WTC11 (cell line): Measurements from ENCODE around the gene TMEM117. TPM values are rescaled to one million over a fixed set of nuclear protein-coding genes. Genes with fewer than 3 reads are reported as not detected.
"Not testable (repeated sequence)": the region's sequence is repeated elsewhere in the genome, so short reads cannot be mapped to it uniquely, and the experiment has no call there.

Source experiments
- ATAC-seq: fragments of 200-7000 bp; cut with Tn5 transposase; 2 replicates; pipeline ENCODE4 v1.10.0; 2021; ENCODE audit warnings: mild to moderate bottlenecking, moderate library complexity
- CTCF ChIA-PET: fragments of 300-600 bp; sonication (Branson Sonifier 250); formaldehyde crosslinking; loops from one replicate; lab custom pipeline; 2021; ENCODE audit warnings: antibody characterized with exemption; lab: Charles Lee
- POLR2A ChIA-PET: fragments of 350-600 bp; sonication (Branson Sonifier 250); formaldehyde crosslinking; loops from one replicate; lab custom pipeline; 2021; ENCODE audit warnings: antibody characterized with exemption; lab: Charles Lee
- DNase-seq: peaks from one replicate; pipeline ENCODE4 v3.0.0; 2021; ENCODE audit warnings: low spot score
- H3K27ac Mint-ChIP-seq: 2 replicates; pipeline ENCODE4 v1.8.0; 2021; ENCODE audit warnings: mixed read lengths
- H3K27me3 Mint-ChIP-seq: 2 replicates; pipeline ENCODE4 v1.8.0; 2021; ENCODE audit warnings: low read depth, mild to moderate bottlenecking, moderate library complexity, mixed read lengths
- H3K36me3 Mint-ChIP-seq: 2 replicates; pipeline ENCODE4 v1.8.0; 2021; ENCODE audit warnings: mixed read lengths
- H3K4me1 Mint-ChIP-seq: 2 replicates; pipeline ENCODE4 v1.8.0; 2022; ENCODE audit warnings: mixed read lengths
- H3K4me3 Mint-ChIP-seq: 2 replicates; pipeline ENCODE4 v1.8.0; 2021; ENCODE audit warnings: mild to moderate bottlenecking, moderate library complexity, mixed read lengths
- H3K9me3 Mint-ChIP-seq: 2 replicates; pipeline ENCODE4 v1.8.0; 2021; ENCODE audit warnings: mixed read lengths
- ATF1 ChIP-seq: sonication (generic); formaldehyde crosslinking; IDR thresholded peaks from 2 replicates; pipeline ENCODE4 v1.8.1; 2023; ENCODE audit warnings: mild to moderate bottlenecking, moderate library complexity, missing genetic modification reagents
- CREM ChIP-seq: sonication (generic); formaldehyde crosslinking; IDR thresholded peaks from 2 replicates; pipeline ENCODE4 v1.8.1; 2022; ENCODE audit warnings: mild to moderate bottlenecking, missing genetic modification reagents, moderate library complexity
- ETV6 ChIP-seq: sonication (generic); formaldehyde crosslinking; IDR thresholded peaks from 2 replicates; pipeline ENCODE4 v1.8.1; 2022; ENCODE audit warnings: mild to moderate bottlenecking, missing genetic modification reagents
- FOXK1 ChIP-seq: sonication (generic); formaldehyde crosslinking; IDR thresholded peaks from 2 replicates; pipeline ENCODE4 v1.8.0; 2022; ENCODE audit warnings: mild to moderate bottlenecking, moderate library complexity, missing genetic modification reagents
- GRHL2 ChIP-seq: fragments of 250-450 bp; sonication (Bioruptor Pico); IDR thresholded peaks from 2 replicates; pipeline ENCODE4 v1.8.0; 2022; ENCODE audit warnings: mild to moderate bottlenecking, moderate library complexity; ENCODE audit not compliant: insufficient replicate concordance, severe bottlenecking
- MYBL2 ChIP-seq: sonication (generic); formaldehyde crosslinking; IDR thresholded peaks from 2 replicates; pipeline ENCODE4 v1.8.1; 2023; ENCODE audit warnings: mild to moderate bottlenecking, moderate library complexity, missing genetic modification reagents
- NFATC4 ChIP-seq: fragments of 250-450 bp; sonication (Bioruptor Pico); IDR thresholded peaks from 2 replicates; pipeline ENCODE4 v1.9.0; 2021; ENCODE audit warnings: mild to moderate bottlenecking
- PRRX2 ChIP-seq: fragments of 250-450 bp; sonication (Bioruptor Pico); IDR thresholded peaks from 2 replicates; pipeline ENCODE4 v1.8.0; 2021; ENCODE audit warnings: mild to moderate bottlenecking
- SMAD3 ChIP-seq: sonication (generic); formaldehyde crosslinking; IDR thresholded peaks from 2 replicates; pipeline ENCODE4 v1.8.0; 2022; ENCODE audit warnings: missing genetic modification reagents, mild to moderate bottlenecking, borderline replicate concordance
- SMAD4 ChIP-seq: sonication (generic); formaldehyde crosslinking; IDR thresholded peaks from 2 replicates; pipeline ENCODE4 v1.8.0; 2022; ENCODE audit warnings: mild to moderate bottlenecking, missing genetic modification reagents
- TEAD4 ChIP-seq: sonication (generic); formaldehyde crosslinking; IDR thresholded peaks from 2 replicates; pipeline ENCODE4 v1.8.0; 2022; ENCODE audit warnings: mild to moderate bottlenecking, missing genetic modification reagents
- ZBTB21 ChIP-seq: sonication (generic); formaldehyde crosslinking; IDR thresholded peaks from 2 replicates; pipeline ENCODE4 v1.8.1; 2023; ENCODE audit warnings: mild to moderate bottlenecking, missing genetic modification reagents, borderline replicate concordance
- ZNF396 ChIP-seq: fragments of 250-450 bp; sonication (Bioruptor Pico); IDR thresholded peaks from 2 replicates; pipeline ENCODE4 v1.8.0; 2021; ENCODE audit warnings: mild to moderate bottlenecking, moderate library complexity, borderline replicate concordance
- total RNA-seq: library from RNA; stranded (reverse); gene quantifications from 3 replicates; pipeline ENCODE4 v1.2.3, GENCODE V29; 2021
- TF ChIP-seq, protein P1 (sequence below): sonication (generic); formaldehyde crosslinking; IDR thresholded peaks from 2 replicates; pipeline ENCODE4 v1.8.1; 2023; ENCODE audit warnings: mild to moderate bottlenecking, missing genetic modification reagents
- TF ChIP-seq, protein P2 (sequence below): fragments of 250-450 bp; sonication (Bioruptor Pico); IDR thresholded peaks from 2 replicates; pipeline ENCODE4 v1.9.0; 2021; ENCODE audit warnings: mild to moderate bottlenecking
- TF ChIP-seq, protein P3 (sequence below): sonication (generic); formaldehyde crosslinking; IDR thresholded peaks from 2 replicates; pipeline ENCODE4 v1.8.0; 2022; ENCODE audit warnings: mild to moderate bottlenecking, missing genetic modification reagents
- TF ChIP-seq, protein P4 (sequence below): fragments of 250-450 bp; sonication (Bioruptor Pico); IDR thresholded peaks from 2 replicates; pipeline ENCODE4 v2.1.2; 2022; ENCODE audit warnings: mild to moderate bottlenecking, moderate library complexity
- TF ChIP-seq, protein P5 (sequence below): sonication (generic); formaldehyde crosslinking; IDR thresholded peaks from 2 replicates; pipeline ENCODE4 v1.8.1; 2022; ENCODE audit warnings: low read depth, missing genetic modification reagents, borderline replicate concordance
- TF ChIP-seq, protein P6 (sequence below): sonication (generic); formaldehyde crosslinking; IDR thresholded peaks from 2 replicates; pipeline ENCODE4 v1.8.0; 2022; ENCODE audit warnings: mild to moderate bottlenecking, missing genetic modification reagents
- TF ChIP-seq, protein P7 (sequence below): fragments of 250-450 bp; sonication (Bioruptor Pico); IDR thresholded peaks from 2 replicates; pipeline ENCODE4 v1.9.0; 2021; ENCODE audit warnings: moderate library complexity, mild to moderate bottlenecking, inconsistent platforms, borderline replicate concordance

The TMEM117 gene
- total RNA-seq, 1 experiment from 2014 or later: 1.5 TPM

DNA sequence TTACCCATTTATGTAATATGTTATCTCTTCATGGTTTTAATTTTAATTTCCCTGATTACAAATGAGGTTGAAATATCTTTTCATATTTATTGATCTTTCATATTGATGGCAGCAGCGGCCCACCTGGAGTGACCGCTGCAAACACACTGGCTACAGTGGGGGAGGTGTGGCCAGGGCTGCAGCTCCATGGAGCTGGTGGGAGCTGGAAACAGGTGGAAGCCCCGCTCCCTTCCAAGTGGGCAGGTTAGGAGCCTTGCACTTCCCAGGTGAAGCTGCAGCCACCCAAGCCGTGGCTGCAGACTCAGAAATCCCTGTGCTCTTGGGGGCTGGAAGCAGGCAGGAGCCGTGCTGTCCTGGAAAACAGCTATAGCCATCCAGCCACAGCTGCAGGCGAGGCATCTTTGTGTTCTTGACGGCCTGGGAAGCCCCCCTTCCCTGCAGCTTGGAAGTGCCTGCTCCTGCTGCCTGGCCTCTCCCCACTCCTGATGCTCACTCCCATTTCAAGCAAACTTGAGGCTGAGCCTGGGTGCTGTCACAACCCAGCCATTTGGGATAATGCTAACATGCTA is 201.1 kb downstream of the TMEM117 start:
- no peaks in the 10 kb centered on the region for H3K27me3 Mint-ChIP-seq
- no peak overlapping the region for H3K27ac Mint-ChIP-seq
- ATAC-seq: no peak
- ChIA-PET CTCF (interaction anchor here (1.3 kb wide), 1 partner anchor 21 kb away, joined by 3 read pairs; no protein-coding TSS in a partner anchor), POLR2A (no interaction called here)
- peaks cover 23% of the 10 kb centered on the region for H3K9me3 Mint-ChIP-seq
- H3K36me3 Mint-ChIP-seq: peaks cover 7% of the 10 kb centered on the region; the same call in 1 of the 2 replicates
- no peak for TF ChIP-seq ETV6
- no peak for TF ChIP-seq CREM (CRISPR knock-in tag)
- TF ChIP-seq PRRX2 (CRISPR knock-in tag): no peak
- TF ChIP-seq, protein P1, sequence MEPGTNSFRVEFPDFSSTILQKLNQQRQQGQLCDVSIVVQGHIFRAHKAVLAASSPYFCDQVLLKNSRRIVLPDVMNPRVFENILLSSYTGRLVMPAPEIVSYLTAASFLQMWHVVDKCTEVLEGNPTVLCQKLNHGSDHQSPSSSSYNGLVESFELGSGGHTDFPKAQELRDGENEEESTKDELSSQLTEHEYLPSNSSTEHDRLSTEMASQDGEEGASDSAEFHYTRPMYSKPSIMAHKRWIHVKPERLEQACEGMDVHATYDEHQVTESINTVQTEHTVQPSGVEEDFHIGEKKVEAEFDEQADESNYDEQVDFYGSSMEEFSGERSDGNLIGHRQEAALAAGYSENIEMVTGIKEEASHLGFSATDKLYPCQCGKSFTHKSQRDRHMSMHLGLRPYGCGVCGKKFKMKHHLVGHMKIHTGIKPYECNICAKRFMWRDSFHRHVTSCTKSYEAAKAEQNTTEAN (CRISPR knock-in tag): no peak
- TF ChIP-seq NFATC4: no peak
- TF ChIP-seq SMAD3 (CRISPR knock-in tag): no peak
- no peak for TF ChIP-seq FOXK1 (CRISPR knock-in tag)
- H3K4me1 Mint-ChIP-seq: no peaks in the 10 kb centered on the region
- H3K4me3 Mint-ChIP-seq: no peak overlapping the region
- no peak for DNase-seq

DNA sequence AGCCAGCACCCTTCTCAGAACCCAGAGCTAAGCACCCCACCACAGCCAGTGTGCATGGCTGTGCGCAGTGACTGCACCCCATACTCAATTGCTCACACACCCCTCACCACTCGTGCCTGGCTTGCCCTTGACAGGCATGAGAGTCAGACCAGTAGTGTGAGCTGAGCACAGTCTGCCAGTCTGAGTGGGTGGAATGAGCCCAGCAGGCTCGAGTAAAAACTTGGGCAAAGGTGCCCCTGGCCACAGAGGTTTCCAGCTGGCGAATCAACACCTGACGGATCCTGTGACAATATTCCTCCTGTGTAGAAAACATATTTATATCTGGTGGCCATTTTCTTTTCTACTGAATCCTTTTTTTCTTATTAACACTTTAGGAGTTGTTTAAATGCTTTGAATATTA is 202.5 kb downstream of the TMEM117 start:
- Mint-ChIP-seq H3K36me3 (no peaks in the 10 kb centered on the region; the same call in 1 of the 2 replicates), H3K27ac (no peak overlapping the region), H3K4me1 (no peaks in the 10 kb centered on the region), H3K9me3 (peaks cover 15% of the 10 kb centered on the region), H3K4me3 (no peak overlapping the region), H3K27me3 (no peaks in the 10 kb centered on the region)
- ATAC-seq (no peak), DNase-seq (no peak)
- ChIA-PET POLR2A (no interaction called here), CTCF (no interaction called here)
- TF ChIP-seq, protein P2, sequence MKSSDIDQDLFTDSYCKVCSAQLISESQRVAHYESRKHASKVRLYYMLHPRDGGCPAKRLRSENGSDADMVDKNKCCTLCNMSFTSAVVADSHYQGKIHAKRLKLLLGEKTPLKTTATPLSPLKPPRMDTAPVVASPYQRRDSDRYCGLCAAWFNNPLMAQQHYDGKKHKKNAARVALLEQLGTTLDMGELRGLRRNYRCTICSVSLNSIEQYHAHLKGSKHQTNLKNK: no peak
- no peak for TF ChIP-seq SMAD4 (CRISPR knock-in tag)
- no peak for TF ChIP-seq GRHL2

DNA sequence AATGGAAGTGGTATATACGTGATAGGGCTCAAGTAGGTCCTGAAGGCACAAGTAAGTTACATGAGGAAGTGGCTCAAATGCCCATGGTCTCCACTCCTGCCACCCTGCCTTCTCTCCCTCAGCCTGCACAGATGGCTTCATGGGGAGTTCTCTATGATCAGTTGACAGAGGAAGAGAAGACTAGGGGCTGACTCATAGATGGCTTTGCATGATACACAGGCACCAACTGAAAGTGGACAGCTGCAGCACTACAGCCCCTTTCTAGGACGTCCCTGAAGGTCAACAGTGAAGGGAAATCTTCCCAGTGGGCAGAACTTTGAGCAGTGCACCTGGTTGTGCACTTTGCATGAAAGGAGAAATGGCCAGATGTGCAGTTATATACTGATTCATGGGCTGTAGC is 208.6 kb downstream of the TMEM117 start:
- H3K4me1 Mint-ChIP-seq, H3K27me3 Mint-ChIP-seq, ATAC-seq, H3K36me3 Mint-ChIP-seq, DNase-seq, POLR2A ChIA-PET, H3K27ac Mint-ChIP-seq, CTCF ChIA-PET, H3K4me3 Mint-ChIP-seq: not testable (repeated sequence)
- H3K9me3 Mint-ChIP-seq: peaks cover 31% of the 10 kb centered on the region

DNA sequence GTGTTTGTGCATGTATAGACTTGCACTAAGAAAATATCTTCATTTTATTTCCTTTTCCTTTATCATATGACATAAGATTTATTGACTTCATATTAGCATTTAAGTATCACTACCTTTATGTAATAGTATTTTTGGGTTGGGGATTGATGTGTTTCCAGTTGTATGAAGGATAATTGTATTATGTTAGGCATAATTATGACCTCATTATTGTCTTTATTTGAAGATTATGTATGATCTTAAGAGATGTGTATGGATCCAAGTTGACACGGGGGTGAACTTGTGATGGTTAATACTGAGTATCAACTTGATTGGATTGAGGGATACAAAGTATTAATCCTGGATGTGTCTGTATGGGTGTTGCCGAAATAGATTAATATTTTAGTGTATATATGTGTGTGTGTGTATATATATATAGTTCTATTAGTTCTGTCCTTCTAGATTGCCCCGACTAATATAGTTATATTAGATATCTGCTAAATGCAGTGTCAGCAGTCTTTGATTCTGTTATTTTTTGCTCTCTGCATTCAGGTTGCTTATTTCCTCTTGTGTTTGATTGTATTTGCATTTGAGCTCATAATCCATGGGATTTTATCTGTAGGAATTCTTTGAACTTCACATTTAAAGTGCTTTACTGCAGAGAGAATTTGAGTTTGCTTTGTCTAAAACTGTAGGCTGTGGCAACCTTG is 211.0 kb downstream of the TMEM117 start:
- H3K36me3 Mint-ChIP-seq: no peaks in the 10 kb centered on the region; the same call in 1 of the 2 replicates
- ATAC-seq (no peak), DNase-seq (no peak)
- no peaks in the 10 kb centered on the region for H3K27me3 Mint-ChIP-seq
- POLR2A ChIA-PET: no interaction called here
- no peak overlapping the region for H3K4me3 Mint-ChIP-seq
- CTCF ChIA-PET: no interaction called here
- H3K9me3 Mint-ChIP-seq: peaks cover 31% of the 10 kb centered on the region
- no peak overlapping the region for H3K27ac Mint-ChIP-seq
- no peaks in the 10 kb centered on the region for H3K4me1 Mint-ChIP-seq
- TF ChIP-seq, protein P3, sequence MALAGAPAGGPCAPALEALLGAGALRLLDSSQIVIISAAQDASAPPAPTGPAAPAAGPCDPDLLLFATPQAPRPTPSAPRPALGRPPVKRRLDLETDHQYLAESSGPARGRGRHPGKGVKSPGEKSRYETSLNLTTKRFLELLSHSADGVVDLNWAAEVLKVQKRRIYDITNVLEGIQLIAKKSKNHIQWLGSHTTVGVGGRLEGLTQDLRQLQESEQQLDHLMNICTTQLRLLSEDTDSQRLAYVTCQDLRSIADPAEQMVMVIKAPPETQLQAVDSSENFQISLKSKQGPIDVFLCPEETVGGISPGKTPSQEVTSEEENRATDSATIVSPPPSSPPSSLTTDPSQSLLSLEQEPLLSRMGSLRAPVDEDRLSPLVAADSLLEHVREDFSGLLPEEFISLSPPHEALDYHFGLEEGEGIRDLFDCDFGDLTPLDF (CRISPR knock-in tag): no peak
- TF ChIP-seq, protein P4, sequence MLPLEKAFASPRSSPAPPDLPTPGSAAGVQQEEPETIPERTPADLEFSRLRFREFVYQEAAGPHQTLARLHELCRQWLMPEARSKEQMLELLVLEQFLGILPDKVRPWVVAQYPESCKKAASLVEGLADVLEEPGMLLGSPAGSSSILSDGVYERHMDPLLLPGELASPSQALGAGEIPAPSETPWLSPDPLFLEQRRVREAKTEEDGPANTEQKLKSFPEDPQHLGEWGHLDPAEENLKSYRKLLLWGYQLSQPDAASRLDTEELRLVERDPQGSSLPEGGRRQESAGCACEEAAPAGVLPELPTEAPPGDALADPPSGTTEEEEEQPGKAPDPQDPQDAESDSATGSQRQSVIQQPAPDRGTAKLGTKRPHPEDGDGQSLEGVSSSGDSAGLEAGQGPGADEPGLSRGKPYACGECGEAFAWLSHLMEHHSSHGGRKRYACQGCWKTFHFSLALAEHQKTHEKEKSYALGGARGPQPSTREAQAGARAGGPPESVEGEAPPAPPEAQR (CRISPR knock-in tag): no peak
- TF ChIP-seq, protein P5, sequence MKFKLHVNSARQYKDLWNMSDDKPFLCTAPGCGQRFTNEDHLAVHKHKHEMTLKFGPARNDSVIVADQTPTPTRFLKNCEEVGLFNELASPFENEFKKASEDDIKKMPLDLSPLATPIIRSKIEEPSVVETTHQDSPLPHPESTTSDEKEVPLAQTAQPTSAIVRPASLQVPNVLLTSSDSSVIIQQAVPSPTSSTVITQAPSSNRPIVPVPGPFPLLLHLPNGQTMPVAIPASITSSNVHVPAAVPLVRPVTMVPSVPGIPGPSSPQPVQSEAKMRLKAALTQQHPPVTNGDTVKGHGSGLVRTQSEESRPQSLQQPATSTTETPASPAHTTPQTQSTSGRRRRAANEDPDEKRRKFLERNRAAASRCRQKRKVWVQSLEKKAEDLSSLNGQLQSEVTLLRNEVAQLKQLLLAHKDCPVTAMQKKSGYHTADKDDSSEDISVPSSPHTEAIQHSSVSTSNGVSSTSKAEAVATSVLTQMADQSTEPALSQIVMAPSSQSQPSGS (CRISPR knock-in tag): no peak
- no peak for TF ChIP-seq MYBL2 (CRISPR knock-in tag)
- no peak for TF ChIP-seq ZNF396
- no peak for TF ChIP-seq ATF1
- no peak for TF ChIP-seq ZBTB21 (CRISPR knock-in tag)
- TF ChIP-seq, protein P6, sequence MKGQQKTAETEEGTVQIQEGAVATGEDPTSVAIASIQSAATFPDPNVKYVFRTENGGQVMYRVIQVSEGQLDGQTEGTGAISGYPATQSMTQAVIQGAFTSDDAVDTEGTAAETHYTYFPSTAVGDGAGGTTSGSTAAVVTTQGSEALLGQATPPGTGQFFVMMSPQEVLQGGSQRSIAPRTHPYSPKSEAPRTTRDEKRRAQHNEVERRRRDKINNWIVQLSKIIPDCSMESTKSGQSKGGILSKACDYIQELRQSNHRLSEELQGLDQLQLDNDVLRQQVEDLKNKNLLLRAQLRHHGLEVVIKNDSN (CRISPR knock-in tag): no peak
- TF ChIP-seq, protein P7, sequence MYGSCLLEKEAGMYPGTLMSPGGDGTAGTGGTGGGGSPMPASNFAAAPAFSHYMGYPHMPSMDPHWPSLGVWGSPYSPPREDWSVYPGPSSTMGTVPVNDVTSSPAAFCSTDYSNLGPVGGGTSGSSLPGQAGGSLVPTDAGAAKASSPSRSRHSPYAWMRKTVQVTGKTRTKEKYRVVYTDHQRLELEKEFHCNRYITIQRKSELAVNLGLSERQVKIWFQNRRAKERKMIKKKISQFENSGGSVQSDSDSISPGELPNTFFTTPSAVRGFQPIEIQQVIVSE (CRISPR knock-in tag): no peak
- TF ChIP-seq TEAD4: no peak
